Amniotic stem cell (primary cell): ENCODE measurements around the gene TRIM32.
A peak's percentile ranks its signal among the peaks of the same experiment; 100 is the strongest.

ENCODE experiments used
- DNase-seq: peaks from one replicate; lab custom pipeline; 2025; lab: John Stamatoyannopoulos, UW

The TRIM32 gene, protein sequence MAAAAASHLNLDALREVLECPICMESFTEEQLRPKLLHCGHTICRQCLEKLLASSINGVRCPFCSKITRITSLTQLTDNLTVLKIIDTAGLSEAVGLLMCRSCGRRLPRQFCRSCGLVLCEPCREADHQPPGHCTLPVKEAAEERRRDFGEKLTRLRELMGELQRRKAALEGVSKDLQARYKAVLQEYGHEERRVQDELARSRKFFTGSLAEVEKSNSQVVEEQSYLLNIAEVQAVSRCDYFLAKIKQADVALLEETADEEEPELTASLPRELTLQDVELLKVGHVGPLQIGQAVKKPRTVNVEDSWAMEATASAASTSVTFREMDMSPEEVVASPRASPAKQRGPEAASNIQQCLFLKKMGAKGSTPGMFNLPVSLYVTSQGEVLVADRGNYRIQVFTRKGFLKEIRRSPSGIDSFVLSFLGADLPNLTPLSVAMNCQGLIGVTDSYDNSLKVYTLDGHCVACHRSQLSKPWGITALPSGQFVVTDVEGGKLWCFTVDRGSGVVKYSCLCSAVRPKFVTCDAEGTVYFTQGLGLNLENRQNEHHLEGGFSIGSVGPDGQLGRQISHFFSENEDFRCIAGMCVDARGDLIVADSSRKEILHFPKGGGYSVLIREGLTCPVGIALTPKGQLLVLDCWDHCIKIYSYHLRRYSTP

DNA sequence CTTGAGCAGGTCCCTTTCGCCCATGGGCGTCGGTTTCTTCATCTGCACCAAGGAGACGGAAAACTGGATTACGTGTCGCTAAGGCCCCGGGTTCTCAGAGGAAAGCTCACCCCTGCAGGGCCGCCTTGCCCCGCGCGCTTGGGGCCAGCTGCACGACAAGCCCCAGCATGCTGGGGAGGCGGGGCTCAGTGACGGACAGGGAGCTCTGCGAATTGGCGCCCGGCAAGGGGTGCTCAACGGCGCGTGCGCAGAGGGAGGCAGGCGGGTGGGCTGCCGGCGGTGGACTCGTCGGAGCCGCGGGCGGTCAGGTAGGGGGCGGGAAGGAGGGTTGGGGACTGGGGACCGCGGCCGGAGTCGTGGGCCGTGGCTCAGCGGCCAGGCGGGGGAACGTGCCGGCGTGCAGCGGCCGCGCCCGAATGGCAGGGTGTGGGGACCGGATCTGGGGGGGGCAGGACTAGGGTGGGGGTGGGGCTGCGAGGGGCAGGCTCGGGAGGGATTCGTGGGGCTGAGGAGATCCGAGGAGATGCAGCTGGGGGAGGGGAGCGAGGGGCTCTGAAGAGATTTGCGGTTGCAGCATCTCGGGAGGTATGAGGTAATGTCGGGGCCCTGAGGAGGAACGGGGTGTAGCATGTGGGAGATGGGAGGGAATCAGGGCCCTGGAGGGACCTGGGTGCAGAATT is at the start of gene TRIM32:
Gene TRIM32, plus strand, starts transcription at position 232 of the 680 bp plus-strand sequence. CDS start 10,438 bp downstream, outside the sequence.
- peak; percentile 50 for DNase-seq

DNA sequence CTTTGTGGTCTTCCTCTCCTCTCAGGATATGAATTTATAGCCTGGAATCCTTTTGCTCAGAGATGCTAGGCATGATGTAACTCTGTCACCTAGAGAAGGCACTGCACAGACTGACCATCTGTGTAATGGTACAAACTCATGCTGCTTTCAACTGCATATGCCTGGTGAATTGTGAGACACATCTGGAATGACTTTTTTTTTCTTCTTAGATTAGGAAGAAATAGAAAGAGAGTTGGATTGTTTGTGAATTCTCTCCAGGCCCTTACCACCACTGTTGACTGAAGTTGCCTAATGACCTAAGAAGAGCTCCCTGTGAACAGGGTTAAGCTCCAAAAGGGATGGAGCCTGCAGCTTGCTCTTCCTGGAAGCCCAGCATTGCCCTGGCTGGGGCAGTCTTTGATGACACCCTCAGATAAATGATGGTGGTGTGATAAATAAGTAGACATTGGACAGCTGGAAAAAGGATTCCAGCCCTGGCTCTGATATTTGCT is 47.8 kb upstream of the TRIM32 start:
- DNase-seq, result no peak

DNA sequence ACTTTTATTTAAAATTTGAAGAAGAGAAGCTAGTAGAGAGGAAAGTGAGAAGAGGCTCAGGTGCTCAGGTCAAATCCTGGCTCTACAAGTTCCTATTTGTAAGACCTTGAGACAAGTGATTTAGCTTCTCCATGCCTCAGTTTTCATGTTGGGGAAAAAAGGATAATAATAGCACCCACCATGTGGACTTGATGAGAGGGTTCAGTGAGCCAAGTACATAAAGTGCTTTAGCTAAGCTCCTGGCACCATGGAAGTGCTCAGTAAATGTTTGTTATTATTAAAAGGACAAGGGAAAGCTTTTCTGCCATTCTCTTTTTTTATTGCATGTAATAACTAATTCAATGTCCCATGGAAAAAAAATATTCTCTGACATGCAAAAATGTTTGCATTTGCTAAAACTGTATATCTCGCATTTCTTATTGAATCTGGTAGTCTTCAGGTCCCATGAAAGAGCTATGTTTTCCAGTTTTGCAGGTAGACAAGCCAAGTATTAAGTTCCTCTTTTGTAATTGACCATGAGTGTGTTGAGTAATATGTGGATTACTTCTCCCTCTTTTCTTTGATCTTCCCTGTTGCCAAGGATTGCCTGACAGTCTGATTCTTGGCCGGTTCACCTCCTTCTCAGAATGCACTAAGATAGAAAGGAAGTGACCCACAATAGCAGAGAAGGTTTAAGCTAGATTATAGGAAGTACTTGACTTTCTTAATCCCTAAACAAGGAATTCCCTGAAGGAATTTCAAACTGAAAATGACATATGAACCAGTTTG is 45.6 kb upstream of the TRIM32 start:
- DNase-seq, result no peak

DNA sequence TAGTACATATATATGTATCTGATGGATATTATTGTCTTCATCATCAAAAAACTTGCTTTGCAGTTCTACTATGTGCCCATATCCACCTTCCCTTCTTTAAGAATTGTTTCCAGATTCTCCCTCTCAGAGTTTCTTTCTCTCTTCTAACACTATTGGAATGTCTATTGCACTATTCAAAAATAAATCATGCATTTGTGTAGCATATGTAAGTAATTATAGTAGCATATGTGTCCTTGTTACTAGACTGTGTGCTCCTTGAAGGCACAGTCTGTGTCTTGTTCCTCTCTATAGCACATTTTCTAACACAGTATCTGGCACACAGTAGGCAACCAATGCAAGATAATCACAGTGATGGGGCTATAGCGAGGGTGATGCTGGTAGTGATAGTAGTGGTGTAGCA is 43.4 kb upstream of the TRIM32 start:
- DNase-seq, result no peak

DNA sequence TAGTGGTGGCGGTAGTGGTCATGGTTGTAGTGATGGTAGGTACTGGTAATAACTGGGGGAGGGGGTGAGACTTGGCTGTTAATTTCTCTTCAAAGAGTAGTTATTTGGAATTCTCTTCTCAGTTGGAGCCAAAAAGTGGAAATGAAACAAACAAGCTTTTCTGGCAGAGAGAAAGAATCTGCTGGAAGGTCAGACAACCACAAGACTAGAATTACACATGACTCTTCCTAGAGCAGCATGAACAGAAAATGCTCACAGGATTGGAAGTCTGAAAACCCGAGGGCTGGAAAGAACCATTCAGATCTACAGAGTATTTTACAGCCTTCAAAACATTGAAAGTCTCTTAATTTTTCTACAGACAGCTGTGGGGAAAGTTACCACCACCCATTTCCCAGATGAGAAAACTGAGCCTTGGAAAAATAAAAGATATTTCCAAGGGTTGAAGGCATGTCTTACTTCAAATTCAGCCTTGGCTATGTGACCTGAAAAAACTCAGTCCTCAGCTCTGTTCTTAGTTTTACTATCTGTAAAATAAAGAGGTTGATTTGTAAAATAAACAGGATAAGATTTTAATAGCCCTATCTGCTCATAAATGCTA is 42.9 kb upstream of the TRIM32 start:
- no peak for DNase-seq

DNA sequence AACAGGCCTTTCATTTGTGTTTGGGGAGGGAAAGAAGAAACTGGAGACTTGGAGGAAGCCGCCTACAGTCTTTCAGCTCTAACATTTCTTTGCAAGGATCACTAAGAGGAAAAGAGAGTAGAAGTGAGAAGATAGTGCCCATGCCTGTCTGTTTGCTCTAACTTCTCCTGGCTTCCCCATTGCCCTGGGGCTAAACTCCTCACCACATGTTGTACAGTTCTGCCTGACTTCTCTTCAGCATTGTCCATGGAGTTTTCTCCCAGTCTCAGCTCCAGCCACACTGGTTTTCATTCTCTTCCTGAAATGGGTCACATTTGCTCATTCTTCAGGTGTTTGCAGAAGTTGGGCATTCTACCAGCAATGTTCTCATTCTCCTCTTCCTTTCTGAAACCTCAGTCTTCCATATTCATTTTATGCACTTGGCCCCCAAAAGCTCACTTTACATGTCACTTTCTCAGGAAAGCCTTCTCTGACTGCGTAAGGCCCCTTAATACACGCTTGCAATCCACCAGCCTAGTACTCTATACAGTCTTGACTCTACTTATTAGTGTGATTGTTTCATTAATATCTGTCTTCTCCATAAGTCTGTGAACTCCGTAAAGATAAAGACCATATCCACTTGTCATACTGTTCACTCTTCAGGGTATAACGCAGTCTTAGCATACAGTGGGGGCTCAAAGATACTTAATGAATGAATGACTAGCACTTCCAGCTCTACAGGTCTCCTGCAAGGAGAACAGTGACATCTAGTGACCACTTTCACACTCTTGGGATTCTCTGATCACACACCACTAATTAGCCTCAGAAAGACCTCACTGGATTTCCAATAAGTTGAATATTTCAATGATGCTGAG is 40.2 kb upstream of the TRIM32 start:
- DNase-seq, result no peak

DNA sequence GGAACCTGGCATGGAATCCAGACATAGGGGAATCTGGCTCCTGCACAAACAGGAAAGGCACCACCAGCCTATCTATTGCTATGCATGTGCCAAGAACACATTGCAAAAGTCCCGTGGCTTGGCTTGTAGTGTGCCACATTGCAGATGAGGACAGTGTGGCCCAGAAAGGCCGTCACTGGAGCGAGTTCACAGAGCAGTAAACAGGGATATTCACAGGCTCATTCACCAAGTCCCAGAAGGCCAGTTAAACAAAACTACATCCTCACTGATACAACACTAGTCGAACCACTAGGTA is 39.6 kb upstream of the TRIM32 start:
- no peak for DNase-seq

DNA sequence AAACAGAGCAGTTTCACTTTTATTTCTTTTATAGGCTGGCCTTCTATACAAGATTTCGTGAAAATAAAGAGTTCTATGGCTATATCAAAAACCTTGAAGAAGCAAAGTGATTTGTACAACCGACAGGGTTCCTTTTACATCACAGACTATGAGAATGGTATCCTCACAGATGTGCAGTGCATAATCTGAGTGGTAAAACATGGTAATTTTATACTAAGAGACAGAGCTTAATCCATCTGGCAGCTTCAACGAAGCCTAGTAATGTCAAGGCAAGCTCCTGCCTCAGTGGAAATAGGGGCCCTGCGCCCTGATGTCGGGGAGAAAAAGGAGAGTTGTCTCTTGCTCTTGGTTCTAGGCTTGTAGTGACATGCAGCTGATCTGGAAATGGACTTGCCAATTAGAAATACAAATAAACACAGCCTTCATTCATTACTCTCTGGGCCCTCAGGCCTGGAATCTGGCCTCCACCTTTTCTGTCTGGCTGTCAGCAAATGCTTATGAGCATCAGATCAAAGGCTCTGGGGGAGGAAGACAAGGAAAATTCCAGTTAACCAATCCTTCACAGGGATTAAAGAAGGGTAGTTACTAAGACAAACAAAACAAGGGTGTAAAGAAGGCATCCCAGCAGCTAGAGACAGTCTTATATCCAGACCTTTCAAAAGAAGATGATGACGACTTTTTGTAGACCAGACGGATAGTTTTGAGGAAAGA is 33.6 kb upstream of the TRIM32 start:
- DNase-seq, result no peak

DNA sequence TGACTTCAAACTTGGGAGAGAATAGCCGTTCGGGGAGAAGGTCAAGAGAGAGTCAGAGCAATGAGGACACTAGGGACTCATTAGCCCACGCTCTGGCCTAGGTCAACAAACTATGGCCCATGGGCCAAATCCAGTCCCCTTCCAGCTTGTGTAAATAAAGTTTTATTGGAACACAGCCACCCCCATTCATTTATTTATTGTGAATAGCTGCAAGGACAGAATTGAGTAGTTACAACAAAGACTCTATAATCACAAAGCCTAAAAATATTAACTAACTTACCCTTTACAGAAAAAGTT is 33.1 kb upstream of the TRIM32 start:
- no peak for DNase-seq

DNA sequence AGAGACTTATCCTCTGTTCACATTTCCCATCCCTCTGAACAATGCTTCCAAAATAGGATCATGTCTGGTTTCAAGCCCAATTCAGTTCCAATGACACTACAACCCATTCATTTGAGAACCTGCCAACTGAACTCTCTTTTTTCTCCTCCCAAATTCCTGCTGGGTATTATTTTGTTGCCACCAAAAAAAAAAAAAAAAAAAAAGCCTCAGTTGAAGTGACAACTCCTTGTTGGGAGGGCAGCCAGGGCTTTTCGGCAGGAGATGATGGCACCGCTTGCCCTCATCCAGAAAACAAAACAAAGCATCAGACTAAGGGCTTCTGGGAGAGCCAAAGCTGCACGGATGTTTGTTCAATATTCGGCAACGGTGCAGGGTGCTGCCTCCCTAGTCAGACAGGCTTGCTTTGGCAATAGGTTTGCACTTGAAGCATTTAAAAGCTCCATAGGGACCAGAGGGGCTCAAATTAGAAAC is 30.6 kb upstream of the TRIM32 start:
- no peak for DNase-seq

DNA sequence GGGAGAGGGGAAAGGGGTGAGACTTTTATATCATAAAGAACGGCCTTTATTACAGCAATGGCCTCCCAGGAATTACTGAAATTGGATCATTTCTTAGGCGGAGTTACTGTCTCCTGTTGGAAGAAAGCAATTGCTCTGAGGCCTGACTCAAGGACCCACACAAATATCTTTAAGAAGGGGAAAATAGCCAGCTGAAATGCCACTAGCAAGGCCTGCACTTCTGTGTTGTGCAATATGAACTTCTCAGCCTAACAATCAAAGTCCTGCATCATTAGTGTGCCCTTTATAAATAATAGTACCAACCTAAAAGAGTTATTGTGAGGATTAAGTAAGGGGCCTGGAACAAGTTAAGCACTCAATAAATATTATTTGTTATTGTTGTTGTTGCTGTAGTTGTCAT is 30.1 kb upstream of the TRIM32 start:
- no peak for DNase-seq

DNA sequence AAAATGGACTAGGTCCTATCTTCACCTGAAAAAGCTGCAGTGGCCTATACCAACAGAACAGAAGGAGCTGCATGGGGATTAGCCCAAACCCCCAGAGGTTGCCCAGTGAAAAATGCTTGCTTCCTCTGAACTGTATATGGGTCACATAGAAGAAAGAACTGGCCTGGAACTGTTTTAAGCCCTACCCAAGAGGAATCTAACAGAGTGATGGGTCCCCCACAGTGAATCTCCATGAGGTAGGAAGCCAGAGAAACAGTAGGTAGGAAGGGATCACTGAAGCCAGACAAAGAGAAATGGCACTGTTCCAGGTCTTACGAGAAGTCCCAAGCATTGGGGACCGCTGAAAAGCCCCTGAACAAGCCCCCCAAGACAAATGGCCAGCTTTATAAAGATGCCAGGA is 28.8 kb upstream of the TRIM32 start:
- DNase-seq, result no peak

DNA sequence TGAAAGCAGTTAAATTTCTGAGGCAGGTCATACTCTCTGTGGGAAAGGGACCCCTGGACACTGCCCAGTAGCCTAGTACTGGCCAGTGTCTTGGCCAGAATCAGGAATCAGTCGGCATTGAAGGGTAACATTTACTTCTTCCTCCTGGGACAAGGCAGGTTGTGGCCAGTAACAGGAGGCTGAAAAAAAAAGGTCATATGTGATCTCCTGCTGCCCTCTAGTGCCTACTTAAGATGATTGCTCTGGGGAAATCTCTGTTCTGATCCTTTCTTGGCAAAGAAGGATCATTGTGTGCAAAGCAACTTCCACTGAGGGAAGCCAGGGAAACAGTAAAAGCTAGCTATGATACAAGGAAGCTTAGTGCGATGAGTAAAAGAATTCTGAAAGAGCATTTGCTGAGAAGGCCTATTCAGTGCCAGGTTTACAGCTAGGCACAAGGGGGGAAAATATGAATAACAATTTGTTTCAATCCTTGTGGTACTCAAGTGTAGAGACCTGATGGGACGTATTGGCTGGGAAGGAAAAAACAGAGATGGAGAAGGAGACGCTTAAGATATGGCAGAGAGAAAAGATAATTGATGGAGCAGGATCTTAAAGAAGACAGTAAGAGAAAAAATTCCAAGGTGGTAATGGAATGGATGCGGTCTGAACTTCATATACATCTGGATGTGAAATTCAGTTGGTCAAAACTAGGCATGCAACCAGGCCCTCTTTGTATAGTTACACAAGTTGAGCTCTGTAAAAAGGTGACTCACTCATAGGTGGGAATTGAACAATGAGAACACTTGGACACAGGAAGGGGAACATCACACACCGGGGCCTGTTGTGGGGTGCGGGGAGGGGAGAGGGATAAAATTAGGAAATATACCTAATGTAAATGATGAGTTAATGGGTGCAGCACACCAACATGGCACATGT is 25.8 kb upstream of the TRIM32 start:
- peak; percentile 65 for DNase-seq

DNA sequence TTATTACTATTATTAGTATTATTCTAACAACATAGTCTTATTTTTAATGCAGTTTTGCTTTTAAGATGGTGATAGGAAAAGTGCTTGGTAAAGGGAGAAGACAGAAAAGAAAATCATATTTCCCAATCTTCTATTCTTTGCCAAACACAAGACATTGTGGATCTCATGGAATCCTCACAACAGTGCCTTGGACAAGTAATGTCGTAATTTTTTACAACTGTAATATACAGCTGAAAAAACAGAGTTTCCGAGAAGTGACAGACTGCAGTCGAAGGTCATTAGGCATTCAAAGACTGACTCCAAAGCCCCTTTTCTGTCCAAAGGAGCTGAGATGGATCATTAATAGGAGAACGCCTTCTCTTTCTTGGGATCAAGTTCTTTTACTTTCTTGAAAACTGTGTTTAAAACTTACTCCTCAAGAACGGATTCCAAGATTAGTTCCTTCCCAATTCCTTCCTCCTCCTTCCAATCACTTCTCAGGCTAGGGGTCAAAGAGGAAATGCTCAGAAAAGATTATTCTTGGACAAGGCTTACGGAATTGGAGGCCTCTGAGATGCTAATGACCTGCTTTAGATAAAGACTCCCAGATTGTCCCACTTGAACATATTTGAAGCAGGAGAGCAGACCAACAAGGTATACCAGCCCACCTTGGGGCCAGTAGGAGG is 24.3 kb upstream of the TRIM32 start:
- DNase-seq, result no peak

DNA sequence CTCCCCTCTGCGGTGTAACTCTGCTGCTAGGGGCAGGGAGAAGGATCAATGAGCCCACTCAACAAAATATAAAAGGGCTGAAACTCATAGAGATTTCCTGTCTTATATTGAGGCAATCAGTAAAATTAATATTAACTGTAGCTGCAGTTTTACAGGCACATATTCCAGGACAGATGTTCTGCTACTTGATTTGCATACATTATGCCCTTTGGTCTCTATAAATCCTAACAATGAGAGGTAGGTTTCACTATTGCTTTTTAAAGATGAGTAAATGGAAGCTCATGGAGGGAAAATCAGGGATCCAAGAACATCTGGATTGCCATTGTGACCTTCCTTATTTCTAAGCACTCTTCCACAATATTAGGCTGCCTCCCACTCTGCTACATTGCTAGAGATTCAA is 23.5 kb upstream of the TRIM32 start:
- no peak for DNase-seq

DNA sequence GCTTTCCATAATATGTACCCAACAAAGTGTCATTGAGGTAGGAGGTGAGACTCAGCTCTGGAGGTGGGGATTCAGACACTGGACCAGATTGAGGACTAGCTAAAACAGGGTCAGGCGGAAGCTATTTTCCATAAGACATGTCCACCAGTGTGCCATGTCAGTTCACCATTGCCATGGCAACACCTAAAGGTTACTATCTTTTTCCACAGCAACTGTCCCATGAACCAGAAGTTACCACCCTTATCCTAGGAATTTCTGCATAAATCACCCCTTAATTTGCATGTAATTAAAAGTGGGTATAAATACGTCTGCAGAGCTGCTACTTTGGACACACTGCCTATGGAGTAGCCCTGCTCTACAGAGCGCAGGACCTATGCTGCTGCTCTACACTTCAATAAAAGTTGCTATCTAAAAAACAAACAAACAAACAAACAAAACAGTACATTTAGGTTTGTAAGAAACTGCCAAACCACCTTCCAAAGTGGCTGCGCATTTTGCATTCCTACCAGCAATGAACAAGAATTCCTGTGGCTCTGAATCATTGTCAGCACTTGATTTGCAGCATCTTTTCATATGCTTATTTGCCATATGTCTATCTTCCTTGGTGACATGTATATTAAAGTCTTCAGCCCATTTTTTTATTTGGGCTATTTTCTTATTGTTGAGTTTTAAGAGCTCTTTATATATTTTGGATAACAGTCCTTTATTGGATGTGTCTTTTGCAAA is 18.0 kb upstream of the TRIM32 start:
- DNase-seq, result no peak

DNA sequence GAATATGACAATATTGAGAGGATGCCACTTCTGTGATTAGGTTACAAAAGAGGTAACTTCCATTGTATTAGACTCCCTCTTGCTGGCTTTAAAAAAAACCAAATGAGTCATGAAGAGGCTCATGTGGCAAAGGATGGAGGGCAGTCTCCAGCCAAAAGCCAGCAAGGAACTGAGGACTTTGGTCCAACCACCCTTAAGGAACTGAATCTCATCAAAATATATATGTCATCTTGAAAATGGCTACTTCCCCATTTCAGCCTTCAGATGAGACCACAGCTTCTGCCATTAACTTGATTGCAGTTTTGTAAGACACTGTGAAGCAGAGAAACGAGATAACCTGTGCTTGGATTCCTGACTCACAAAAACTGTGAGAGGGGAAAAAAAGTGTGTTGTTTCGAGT is 15.5 kb upstream of the TRIM32 start:
- no peak for DNase-seq

DNA sequence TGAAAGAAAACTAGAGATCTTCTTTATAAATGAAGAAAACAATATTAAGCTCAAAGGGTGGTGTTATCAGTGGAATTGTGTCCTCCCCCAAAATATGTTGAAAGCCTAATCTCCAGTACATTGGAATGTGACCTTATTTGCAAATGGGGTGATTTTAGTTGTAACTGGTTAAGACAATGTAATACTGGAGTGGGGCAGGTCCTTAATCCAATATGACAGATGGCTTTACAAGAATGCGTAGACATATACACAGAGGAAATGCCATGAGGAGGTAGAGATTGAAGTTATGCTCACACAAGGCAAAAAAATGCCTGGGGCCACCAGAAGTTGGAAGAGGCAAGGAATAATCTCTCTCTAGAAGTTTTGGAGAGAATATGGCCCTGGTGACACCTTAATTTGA is 13.7 kb upstream of the TRIM32 start:
- DNase-seq, result no peak
